Pancreas (tissue), 10 donors: ENCODE data around the gene HOXA4. TPM values are rescaled to one million over a fixed set of nuclear protein-coding genes. Genes with fewer than 3 reads are reported as not detected.
A peak's percentile ranks its signal among the peaks of the same experiment; 100 is the strongest.

Experiments
- ATAC-seq, 4 donors: fragments of 200-7000 bp; cut with Tn5 transposase; one replicate each; pipeline versions ENCODE4 v1.8.0 to v1.9.1; 2020; ENCODE audit warnings: mild to moderate bottlenecking in 4 of 4, moderate library complexity in 4 of 4
- DNase-seq, 6 donors: peaks; one replicate each; pipeline ENCODE4 v3.0.0-alpha.2; 2020
- FAIRE-seq: peaks from 2 replicates; lab custom pipeline; 2012; peaks lifted over from hg19 to GRCh38; lab: Jason Lieb, UNC
- H3K27ac ChIP-seq, 4 donors: fragments of 200-600 bp; sonication (generic); 1 replicate in 3 of 4; 2 replicates in 1 of 4; pipeline versions ENCODE4 v1.5.0 to v1.8.0; 2020
- H3K27me3 ChIP-seq, 4 donors: fragments of 200-600 bp; one replicate each; pipeline ENCODE4 v1.8.0; 2021
- H3K36me3 ChIP-seq, 3 donors: fragments of 200-600 bp; sonication (generic) in 1 of 3; one replicate each; pipeline versions ENCODE4 v1.5.0 to v1.8.0; 2020 to 2021
- H3K4me1 ChIP-seq, 3 donors: fragments of 200-600 bp; one replicate each; pipeline ENCODE4 v1.8.0; 2021
- H3K4me3 ChIP-seq, 4 donors: fragments of 200-600 bp; sonication (generic) in 2 of 4; one replicate each; pipeline versions ENCODE4 v1.5.0 to v1.8.0; 2020 to 2021
- H3K9me3 ChIP-seq, 4 donors: fragments of 200-600 bp; one replicate each; pipeline ENCODE4 v1.8.0; 2021
- CTCF ChIP-seq, 4 donors: fragments of 200-600 bp; sonication (generic) in 3 of 4; IDR thresholded peaks; one replicate each; pipeline versions ENCODE4 v1.5.0 to v1.8.0; 2021; ENCODE audit warnings: antibody characterized with exemption in 4 of 4
- WGBS, 2 donors: extraction: QIAGEN DNeasy Blood & Tissue Kit; methylation state at CpG; one replicate each; pipeline ENCODE4 v1.1.7; 2013; 5-methylcytosine and 5-hydroxymethylcytosine counted together
- intact Hi-C, 3 donors: fragments of 100-400 bp; cut with DNase I; formaldehyde crosslinking; loops; one replicate each; pipeline versions ENCODE4 v1.11.1 to v1.14.2; 2022
- polyA plus RNA-seq, 2 donors: library from polyadenylated mRNA; stranded (reverse); fragments of 200-250 nt; gene quantifications; one replicate each; pipeline ENCODE4 v1.2.3, GENCODE V29; 2013
- total RNA-seq, 6 donors: library from RNA; stranded (reverse); fragmentation: NEBNext Ultra II Directional in 4 of 6; extraction: Animal tissue kit (Norgen Biotek cat#: 25700) in 4 of 6; gene quantifications; one replicate each; pipeline versions ENCODE4 v1.2.1 to v1.2.4, GENCODE V29; 2021 to 2023
- donor health status: healthy with polysubstance abuse.
- donor health status: DM: no; HTN: no; CAD: no; lungs with moderate emphysema.
- donor health status: DM: no; HTN: no; CAD: no.
- donor health status: control.
- donor health status: control.
- donor health status: Bipolar disorder and iron deficiency.
- donor health status: DM: yes; HTN: yes; CAD: no.
- donor health status: DM: no; HTN: no; CAD: no.
- donor health status: DM: no; HTN: no; CAD: no.
- donor health status: DM: yes; HTN: yes; CAD: no.

Gene HOXA4
- total and polyA plus RNA-seq, 8 donors: 0.19 to 2.4 (median 0.58) TPM

GRCh38 chr7:27151931-27152815 is 21.6 kb upstream of the HOXA4 start, which contains the start of gene HOXA3:
TSS of gene HOXA3 (minus strand) at chr7:27152583. CDS start at chr7:27110640, 41,943 bp downstream.
- DNase-seq (peak in 5 of 6 donors; percentile 0 to 71 (median 10)), FAIRE-seq (no peak), ATAC-seq (peak in 1 of 4 donors; percentile 24)
- Histone ChIP-seq H3K4me3 (peak within 1 kb of the TSS in 1 of 4 donors; percentile 42), H3K9me3 (no peaks in the 10 kb centered on the region), H3K27ac (no peak within 1 kb of the TSS), H3K4me1 (peaks cover 0 to 12% (median 0%) of the 10 kb centered on the region in 3 donors), H3K36me3 (no peaks in the 10 kb centered on the region), H3K27me3 (peaks cover 25 to 80% (median 39%) of the 10 kb centered on the region in 4 donors)
- no peak for TF ChIP-seq CTCF (IDR thresholded peaks at IDR 0.05)
- intact Hi-C loops: loop anchor here in 1 of 3 donors (10.0 kb wide), 1 partner anchor 1297 kb away; no protein-coding TSS in a partner anchor
- WGBS, 2 donors: 7 to 9% methylated on average over 48 to 53 of the region's 53 CpGs

GRCh38 chr7:27151341-27151930 is 20.9 kb upstream of the HOXA4 start:
- no peaks in the 10 kb centered on the region for H3K36me3 ChIP-seq
- H3K27ac ChIP-seq: no peak overlapping the region
- H3K4me1 ChIP-seq: peaks cover 0 to 12% (median 0%) of the 10 kb centered on the region in 3 donors
- no peak for TF ChIP-seq CTCF (IDR thresholded peaks at IDR 0.05)
- peaks cover 25 to 80% (median 38%) of the 10 kb centered on the region in 4 donors for H3K27me3 ChIP-seq
- WGBS, 2 donors: 6 to 8% methylated on average over 27 of the region's 27 CpGs
- intact Hi-C loops: loop anchor here in 1 of 3 donors (10.0 kb wide), 1 partner anchor 1297 kb away; no protein-coding TSS in a partner anchor
- no peak for ATAC-seq
- FAIRE-seq: no peak
- peak overlapping the region in 2 of 4 donors; percentile 12 to 42 for H3K4me3 ChIP-seq
- H3K9me3 ChIP-seq: no peaks in the 10 kb centered on the region
- DNase-seq: peak in 3 of 6 donors; percentile 5 to 34 (median 10)

GRCh38 chr7:27150568-27151340 is 20.2 kb upstream of the HOXA4 start:
- Histone ChIP-seq H3K4me3 (peak overlapping the region in 2 of 4 donors; percentile 12 to 42), H3K9me3 (no peaks in the 10 kb centered on the region), H3K27ac (no peak overlapping the region), H3K4me1 (peaks cover 0 to 12% (median 0%) of the 10 kb centered on the region in 3 donors), H3K27me3 (peaks cover 25 to 77% (median 33%) of the 10 kb centered on the region in 4 donors), H3K36me3 (no peaks in the 10 kb centered on the region)
- intact Hi-C loops: loop anchor here in 1 of 3 donors (10.0 kb wide), 1 partner anchor 1296 kb away; no protein-coding TSS in a partner anchor
- ATAC-seq: peak; percentile 78 to 90 (median 86)
- DNase-seq: peak in 5 of 6 donors; percentile 36 to 86 (median 69)
- WGBS, 2 donors: 4 to 5% methylated on average over 57 to 58 of the region's 58 CpGs
- FAIRE-seq: no peak
- peak; percentile 61 to 80 (median 76) for TF ChIP-seq CTCF (IDR thresholded peaks at IDR 0.05)

DNA sequence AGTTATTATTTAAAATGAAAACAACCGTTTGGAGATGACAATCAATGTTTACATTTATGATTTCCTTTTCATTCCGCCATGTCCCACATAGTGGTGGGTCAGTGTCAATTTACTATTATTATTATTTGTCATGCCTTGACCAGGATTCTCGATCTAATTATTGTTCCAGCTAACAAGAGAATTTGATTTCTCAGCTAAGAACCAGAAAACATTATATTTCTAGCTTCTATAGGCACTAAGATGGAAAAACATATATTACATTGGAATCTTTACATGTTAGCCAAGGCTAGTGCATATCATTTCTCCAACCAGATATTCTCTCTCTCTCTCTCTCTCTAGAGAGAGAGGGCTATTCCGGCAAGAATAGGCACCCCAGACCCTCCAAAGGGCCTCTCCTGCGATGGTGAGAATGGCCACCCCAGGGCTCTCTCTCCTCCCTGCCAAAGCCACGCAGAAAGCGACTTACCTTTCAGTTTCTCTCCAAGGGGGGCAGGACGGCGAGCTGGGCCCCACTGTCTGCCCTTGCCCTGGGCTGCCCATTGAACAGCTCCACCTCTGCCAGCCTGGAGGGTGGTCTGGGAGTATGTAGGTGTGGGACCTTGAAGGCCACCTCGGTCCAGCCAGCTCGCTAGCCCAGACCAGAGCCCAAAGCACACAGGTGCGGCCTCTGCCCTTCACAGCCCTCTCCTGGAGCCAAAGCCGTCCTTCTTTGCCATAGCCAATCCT is 19.4 kb upstream of the HOXA4 start:
- peaks cover 18 to 76% (median 29%) of the 10 kb centered on the region in 4 donors for H3K27me3 ChIP-seq
- FAIRE-seq: no peak
- TF ChIP-seq CTCF (IDR thresholded peaks at IDR 0.05): no peak
- peak in 1 of 6 donors; percentile 62 for DNase-seq
- intact Hi-C loops: loop anchor here in 1 of 3 donors (10.0 kb wide), 1 partner anchor 1295 kb away; no protein-coding TSS in a partner anchor
- peak overlapping the region in 1 of 4 donors; percentile 42 for H3K4me3 ChIP-seq
- 39% methylated on average over 13 of the region's 13 CpGs for WGBS, 2 donors
- H3K9me3 ChIP-seq: no peaks in the 10 kb centered on the region
- H3K27ac ChIP-seq: no peak overlapping the region
- H3K36me3 ChIP-seq: no peaks in the 10 kb centered on the region
- peaks cover 0 to 12% (median 0%) of the 10 kb centered on the region in 3 donors for H3K4me1 ChIP-seq
- ATAC-seq: no peak
